ENCODE results near the gene HSD17B1.
"Not testable (repeated sequence)": the region's sequence is repeated elsewhere in the genome, so short reads cannot be mapped to it uniquely, and the experiment has no call there.

HSD17B1 gene

GRCh38 chr17:42527932-42528331 is 24.8 kb upstream of the HSD17B1 start:
- TF ChIP-seq POLR2AphosphoS5 (IDR thresholded peaks at IDR 0.05; ENCODE audit: low read depth, low read length) (no peak), TAF1 (IDR thresholded peaks at IDR 0.05; ENCODE audit: borderline replicate concordance, low read depth, low read length) (no peak), POLR2A (IDR thresholded peaks at IDR 0.05; ENCODE audit: low read depth, low read length) (no peak)
- DNase-seq (ENCODE audit: insufficient read length) (no peak), FAIRE-seq (no peak)

DNA sequence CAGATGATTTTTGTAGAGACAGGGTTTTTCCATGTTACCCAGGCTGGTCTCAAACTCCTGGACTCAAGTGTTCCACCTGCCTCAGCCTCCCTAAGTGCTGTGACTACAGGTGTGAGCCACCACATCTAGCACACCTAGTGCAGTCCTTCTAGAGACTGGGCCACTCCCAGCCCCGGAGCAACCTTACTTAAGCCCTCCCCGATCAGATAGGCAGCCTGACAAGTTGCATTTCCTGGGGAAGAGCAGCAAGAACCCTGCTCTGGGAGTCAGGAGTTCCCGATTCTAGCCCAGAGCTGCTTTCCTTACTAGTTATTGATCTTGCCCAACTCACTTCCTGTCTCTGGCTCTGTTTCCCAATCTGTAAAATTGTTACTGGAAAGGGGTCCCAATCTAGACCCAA is 23.7 kb upstream of the HSD17B1 start:
- DNase-seq (ENCODE audit: insufficient read length) (no peak), FAIRE-seq (no peak)
- TF ChIP-seq POLR2A (IDR thresholded peaks at IDR 0.05; ENCODE audit: low read depth, low read length) (no peak), POLR2AphosphoS5 (IDR thresholded peaks at IDR 0.05; ENCODE audit: low read depth, low read length) (no peak), TAF1 (IDR thresholded peaks at IDR 0.05; ENCODE audit: borderline replicate concordance, low read depth, low read length) (no peak)

DNA sequence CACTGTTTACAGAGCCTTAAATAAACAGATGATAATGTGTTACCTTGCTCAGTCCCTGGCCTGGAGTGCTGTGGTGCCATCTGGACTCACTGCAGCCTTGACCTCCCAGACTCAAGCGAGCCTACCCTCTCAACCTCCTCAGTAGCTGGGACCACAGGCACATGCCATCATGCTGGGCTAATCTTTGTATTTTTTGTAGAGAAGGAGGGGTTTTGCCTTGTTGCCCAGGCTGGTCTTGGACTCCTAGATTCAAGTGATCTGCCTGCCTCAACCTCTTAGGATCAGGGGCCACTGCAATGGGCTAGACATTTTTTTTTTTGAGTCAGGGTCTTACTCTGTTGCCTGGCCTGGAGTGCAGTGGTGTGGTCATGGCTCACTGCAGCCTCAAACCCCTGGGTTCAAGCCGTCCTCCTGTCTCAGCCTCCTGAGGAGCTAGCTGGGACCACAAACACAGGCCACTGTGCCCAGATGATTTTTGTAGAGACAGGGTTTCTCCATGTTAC is 21.7 kb upstream of the HSD17B1 start:
- no peak for DNase-seq (ENCODE audit: insufficient read length)
- FAIRE-seq, result no peak
- TF ChIP-seq POLR2AphosphoS5 (IDR thresholded peaks at IDR 0.05; ENCODE audit: low read depth, low read length) (no peak), TAF1 (IDR thresholded peaks at IDR 0.05; ENCODE audit: borderline replicate concordance, low read depth, low read length) (no peak), POLR2A (IDR thresholded peaks at IDR 0.05; ENCODE audit: low read depth, low read length) (no peak)

DNA sequence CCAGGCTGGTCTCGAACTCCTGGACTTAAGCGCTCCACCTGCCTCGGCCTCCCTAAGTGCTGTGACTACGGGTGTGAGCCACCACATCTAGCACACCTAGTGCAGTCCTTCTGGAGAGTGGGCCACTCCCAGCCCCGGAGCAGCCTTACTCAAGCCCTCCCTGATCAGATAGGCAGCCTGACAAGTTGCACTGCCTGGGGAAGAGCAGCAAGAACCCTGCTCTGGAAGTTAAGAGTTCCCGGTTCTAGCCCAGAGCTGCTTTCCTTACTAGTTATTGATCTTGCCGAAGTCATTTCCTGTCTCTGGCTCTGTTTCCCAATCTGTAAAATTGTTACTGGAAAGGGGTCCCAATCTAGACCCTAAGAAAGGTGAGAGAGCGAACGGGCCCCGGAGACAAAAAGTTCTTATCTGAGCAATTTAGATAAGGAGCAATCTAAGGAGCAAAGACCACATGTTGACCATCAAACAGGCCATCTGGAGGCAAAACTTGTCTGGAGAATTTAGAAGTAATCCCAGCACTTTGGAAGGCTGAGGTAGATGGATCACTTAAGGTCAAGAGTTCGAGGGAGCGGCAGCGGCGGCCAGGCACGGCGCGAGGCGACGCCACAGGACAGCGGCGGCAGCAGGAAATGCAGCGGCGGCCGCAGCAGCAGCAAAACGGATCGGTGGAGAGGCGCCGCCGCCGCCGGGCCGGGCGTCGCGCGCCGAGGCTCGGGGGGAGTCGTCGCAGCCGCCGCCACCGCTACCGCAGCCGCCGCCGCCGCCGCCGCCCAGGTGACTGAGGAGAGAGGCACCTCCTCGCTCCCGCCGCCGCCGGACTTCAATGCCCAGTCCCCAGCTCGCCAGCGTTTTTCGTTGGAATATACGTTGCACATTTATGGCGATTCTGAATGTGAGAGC is 21.0 kb upstream of the HSD17B1 start:
- DNase-seq (ENCODE audit: insufficient read length) (no peak), FAIRE-seq (peak; percentile 42)
- TF ChIP-seq POLR2AphosphoS5 (IDR thresholded peaks at IDR 0.05; ENCODE audit: low read depth, low read length), result no peak
- no peak for TF ChIP-seq TAF1 (IDR thresholded peaks at IDR 0.05; ENCODE audit: borderline replicate concordance, low read depth, low read length)
- TF ChIP-seq POLR2A (IDR thresholded peaks at IDR 0.05; ENCODE audit: low read depth, low read length), result no peak

GRCh38 chr17:42535155-42536047 is 17.3 kb upstream of the HSD17B1 start:
- peak; percentile 27 for FAIRE-seq
- TF ChIP-seq POLR2AphosphoS5 (IDR thresholded peaks at IDR 0.05; ENCODE audit: low read depth, low read length) (no peak), TAF1 (IDR thresholded peaks at IDR 0.05; ENCODE audit: borderline replicate concordance, low read depth, low read length) (no peak), POLR2A (IDR thresholded peaks at IDR 0.05; ENCODE audit: low read depth, low read length) (no peak)
- no peak for DNase-seq (ENCODE audit: insufficient read length)

DNA sequence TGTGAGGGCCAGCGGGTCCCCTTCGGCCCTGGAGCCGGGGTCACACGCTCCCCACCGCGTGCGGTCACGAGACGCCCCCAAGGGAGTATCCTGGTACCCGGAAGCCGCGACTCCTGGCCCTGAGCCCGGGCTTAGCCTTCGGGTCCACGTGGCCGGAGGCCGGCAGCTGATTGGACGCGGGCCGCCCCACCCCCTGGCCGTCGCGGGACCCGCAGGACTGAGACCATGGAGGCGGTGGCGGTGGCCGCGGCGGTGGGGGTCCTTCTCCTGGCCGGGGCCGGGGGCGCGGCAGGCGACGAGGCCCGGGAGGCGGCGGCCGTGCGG is 16.7 kb upstream of the HSD17B1 start, which contains the start of gene NAGLU:
NAGLU (plus strand) TSS at position 194 of the 324 bp plus-strand sequence; CDS start at position 226, 32 bp downstream.
- DNase-seq (ENCODE audit: insufficient read length), result peak; percentile 100
- FAIRE-seq, result peak; percentile 87
- peak; percentile 72 for TF ChIP-seq POLR2A (IDR thresholded peaks at IDR 0.05; ENCODE audit: low read depth, low read length)
- TF ChIP-seq POLR2AphosphoS5 (IDR thresholded peaks at IDR 0.05; ENCODE audit: low read depth, low read length), result no peak; the same call in 1 of the 2 replicates
- TF ChIP-seq TAF1 (IDR thresholded peaks at IDR 0.05; ENCODE audit: borderline replicate concordance, low read depth, low read length), result peak; percentile 70

DNA sequence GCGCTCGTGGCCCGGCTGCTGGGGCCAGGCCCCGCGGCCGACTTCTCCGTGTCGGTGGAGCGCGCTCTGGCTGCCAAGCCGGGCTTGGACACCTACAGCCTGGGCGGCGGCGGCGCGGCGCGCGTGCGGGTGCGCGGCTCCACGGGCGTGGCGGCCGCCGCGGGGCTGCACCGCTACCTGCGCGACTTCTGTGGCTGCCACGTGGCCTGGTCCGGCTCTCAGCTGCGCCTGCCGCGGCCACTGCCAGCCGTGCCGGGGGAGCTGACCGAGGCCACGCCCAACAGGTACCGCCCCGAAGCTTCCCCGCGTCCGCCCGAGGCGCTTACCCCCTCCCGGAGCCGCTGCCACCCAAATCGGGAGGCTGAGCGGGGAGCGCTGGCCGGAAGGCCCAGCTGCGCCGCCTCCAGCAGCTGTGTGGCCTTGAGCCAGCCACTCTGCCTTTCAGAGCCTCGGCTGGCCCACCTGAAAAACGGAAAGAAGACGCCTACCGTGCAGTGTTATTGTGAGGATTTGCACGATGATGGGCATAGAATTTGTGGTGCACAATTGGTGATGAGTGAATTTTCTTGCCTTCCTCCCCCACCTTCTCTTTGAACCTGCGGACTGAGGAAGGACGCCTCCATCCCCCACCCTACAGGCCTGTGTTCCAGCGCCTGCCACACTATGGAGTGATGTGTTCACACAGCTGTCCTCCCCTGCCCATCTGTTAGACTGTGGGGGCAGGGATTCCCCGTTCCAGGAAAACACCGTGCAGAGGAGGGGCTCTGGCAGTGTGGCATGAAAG is 16.2 kb upstream of the HSD17B1 start:
- TF ChIP-seq POLR2A (IDR thresholded peaks at IDR 0.05; ENCODE audit: low read depth, low read length) (no peak), TAF1 (IDR thresholded peaks at IDR 0.05; ENCODE audit: borderline replicate concordance, low read depth, low read length) (no peak), POLR2AphosphoS5 (IDR thresholded peaks at IDR 0.05; ENCODE audit: low read depth, low read length) (no peak; the same call in 1 of the 2 replicates)
- FAIRE-seq (peak; percentile 72), DNase-seq (ENCODE audit: insufficient read length) (peak; percentile 96)

DNA sequence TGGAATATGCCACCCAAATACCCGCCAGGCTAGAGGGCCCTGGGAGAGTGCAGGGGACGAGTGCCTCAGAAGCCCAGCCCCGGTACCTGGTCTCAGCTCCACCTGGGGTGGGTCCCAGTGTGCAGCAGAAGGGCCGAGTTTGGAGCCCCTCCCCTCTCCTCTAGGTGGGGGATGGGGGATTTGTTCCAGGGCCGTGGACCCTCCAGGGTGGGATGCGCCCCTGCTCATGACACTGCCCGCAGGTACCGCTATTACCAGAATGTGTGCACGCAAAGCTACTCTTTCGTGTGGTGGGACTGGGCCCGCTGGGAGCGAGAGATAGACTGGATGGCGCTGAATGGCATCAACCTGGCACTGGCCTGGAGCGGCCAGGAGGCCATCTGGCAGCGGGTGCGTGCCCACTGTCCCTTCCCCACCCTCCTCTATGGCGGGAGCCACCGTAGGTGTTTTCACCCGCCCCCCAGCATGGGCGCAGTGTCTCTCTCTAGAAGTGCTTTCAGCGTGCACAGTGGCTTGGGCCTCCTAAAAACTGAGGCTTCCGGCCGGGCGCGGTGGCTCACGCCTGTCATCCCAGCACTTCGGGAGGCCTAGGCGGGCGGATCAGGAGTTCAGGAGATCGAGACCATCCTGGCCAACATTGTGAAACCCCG is 15.4 kb upstream of the HSD17B1 start:
- TF ChIP-seq TAF1 (IDR thresholded peaks at IDR 0.05; ENCODE audit: borderline replicate concordance, low read depth, low read length) (no peak), POLR2AphosphoS5 (IDR thresholded peaks at IDR 0.05; ENCODE audit: low read depth, low read length) (no peak), POLR2A (IDR thresholded peaks at IDR 0.05; ENCODE audit: low read depth, low read length) (no peak; the same call in 1 of the 2 replicates)
- DNase-seq (ENCODE audit: insufficient read length) (no peak), FAIRE-seq (no peak)

DNA sequence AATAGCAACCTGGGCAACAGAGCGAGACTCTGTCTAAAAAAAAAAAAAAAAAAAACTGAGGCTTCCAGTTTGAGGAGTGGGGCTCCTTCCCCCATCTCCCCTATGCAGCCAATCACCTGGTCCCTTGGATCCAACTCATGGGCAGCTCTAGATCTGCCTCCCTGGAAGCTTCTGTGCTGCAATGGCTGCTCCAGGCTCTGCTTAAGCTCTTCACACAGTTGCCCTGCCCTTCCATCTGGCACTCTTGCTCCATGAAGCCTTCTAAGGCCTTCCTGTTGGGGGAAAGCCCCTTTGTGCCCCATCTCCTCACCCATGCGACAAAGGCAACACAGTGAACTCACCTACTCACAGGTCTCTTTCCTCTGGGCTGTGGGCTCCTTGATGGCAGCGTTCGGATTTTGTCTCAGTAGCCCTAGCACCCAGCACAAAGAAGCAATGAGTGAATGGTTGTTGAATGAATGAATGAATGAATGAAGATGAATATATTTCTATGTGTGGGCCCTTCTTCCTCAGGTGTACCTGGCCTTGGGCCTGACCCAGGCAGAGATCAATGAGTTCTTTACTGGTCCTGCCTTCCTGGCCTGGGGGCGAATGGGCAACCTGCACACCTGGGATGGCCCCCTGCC is 14.8 kb upstream of the HSD17B1 start:
- FAIRE-seq (no peak), DNase-seq (ENCODE audit: insufficient read length) (no peak)
- TF ChIP-seq POLR2AphosphoS5 (IDR thresholded peaks at IDR 0.05; ENCODE audit: low read depth, low read length) (0 out of 2 replicates have a peak, but pooled peaks have one; percentile 12), TAF1 (IDR thresholded peaks at IDR 0.05; ENCODE audit: borderline replicate concordance, low read depth, low read length) (no peak)

- FAIRE-seq (no peak), DNase-seq (ENCODE audit: insufficient read length) (no peak)
- no peak for TF ChIP-seq POLR2AphosphoS5 (IDR thresholded peaks at IDR 0.05; ENCODE audit: low read depth, low read length)
- TF ChIP-seq POLR2A (IDR thresholded peaks at IDR 0.05; ENCODE audit: low read depth, low read length), result no peak
- TF ChIP-seq TAF1 (IDR thresholded peaks at IDR 0.05; ENCODE audit: borderline replicate concordance, low read depth, low read length), result no peak
These were observed 14.2 kb upstream of the HSD17B1 start for GRCh38 chr17:42538482-42538881.

DNA sequence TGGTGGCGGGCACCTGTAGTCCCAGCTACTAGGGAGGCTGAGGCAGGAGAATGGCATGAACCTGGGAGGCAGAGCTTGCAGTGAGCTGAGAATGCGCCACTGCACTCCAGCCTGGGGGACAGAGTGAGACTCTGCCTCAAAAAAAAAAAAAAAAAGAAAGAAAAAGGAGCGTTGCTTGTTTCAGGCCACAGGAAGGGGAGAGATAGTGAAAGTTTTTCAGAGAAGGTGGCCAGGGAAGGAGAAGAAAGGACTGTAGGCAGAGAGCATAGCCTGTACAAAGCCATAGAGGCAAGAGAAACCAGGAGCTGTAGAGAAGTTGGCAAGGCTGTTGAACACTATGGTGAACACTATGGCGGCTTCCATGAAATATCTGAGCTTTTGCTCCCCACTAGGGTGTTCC is 12.2 kb upstream of the HSD17B1 start:
- DNase-seq (ENCODE audit: insufficient read length); FAIRE-seq: not testable (repeated sequence)
